ENCODE data around the gene MND1.

GRCh38 chr4:153342751-153343552 lies 1.5 kb upstream of the MND1 start:
- TF ChIP-seq POLR2A (IDR thresholded peaks at IDR 0.05): no peak
- no peak for TF ChIP-seq CTCF (IDR thresholded peaks at IDR 0.05)

All from heart left ventricle (tissue), 13 donors.